H1 (cell line): ENCODE results near the gene MACROD1. TPM values are rescaled to one million over a fixed set of nuclear protein-coding genes. Genes with fewer than 3 reads are reported as not detected.

Experiments used
- CTCF ChIA-PET: fragments of 300-600 bp; sonication (Branson Sonifier 250); formaldehyde crosslinking; loops from one replicate; lab custom pipeline; 2021; ENCODE audit not compliant: partially characterized antibody; lab: Charles Lee
- POLR2A ChIA-PET: fragments of 300-600 bp; sonication (Branson Sonifier 250); formaldehyde crosslinking; loops from one replicate; lab custom pipeline; 2021; ENCODE audit warnings: inconsistent platforms; ENCODE audit not compliant: partially characterized antibody; lab: Charles Lee
- DNase-seq, 2 experiments: peaks; one replicate each; pipeline versions ENCODE4 v3.0.0 to v3.0.0-alpha.2; 2010 to 2022; ENCODE audit warnings: low spot score in 2 of 2, low read depth in 1 of 2, mixed read lengths in 1 of 2
- FAIRE-seq: peaks from 2 replicates; lab custom pipeline; 2011; peaks lifted over from hg19 to GRCh38; lab: Jason Lieb, UNC
- H2AFZ ChIP-seq: 2 replicates; pipeline ENCODE4 v1.8.1; 2012; ENCODE audit warnings: low read length, inconsistent platforms
- H2AK5ac ChIP-seq: 2 replicates; pipeline ENCODE4 v1.6.1; 2013; ENCODE audit warnings: low read depth, low read length
- H2BK120ac ChIP-seq: replicated peaks from 2 replicates; pipeline ENCODE3; 2013; ENCODE audit warnings: low read depth, low read length, inconsistent platforms
- H2BK12ac ChIP-seq: 2 replicates; pipeline ENCODE4 v1.6.1; 2013; ENCODE audit warnings: low read depth, low read length
- H2BK15ac ChIP-seq: 2 replicates; pipeline ENCODE4 v1.6.1; 2013; ENCODE audit warnings: low read length
- H2BK20ac ChIP-seq: 2 replicates; pipeline ENCODE4 v1.6.1; 2013; ENCODE audit warnings: low read length
- H2BK5ac ChIP-seq: 2 replicates; pipeline ENCODE4 v1.6.1; 2013; ENCODE audit warnings: low read depth, low read length
- H3K14ac ChIP-seq: 2 replicates; pipeline ENCODE4 v1.6.1; 2013; ENCODE audit warnings: inconsistent platforms; ENCODE audit not compliant: insufficient read length
- H3K18ac ChIP-seq: 2 replicates; pipeline ENCODE4 v1.6.1; 2013; ENCODE audit warnings: low read length; ENCODE audit errors: extremely low read depth
- H3K23ac ChIP-seq: 2 replicates; pipeline ENCODE4 v1.6.1; 2013; ENCODE audit warnings: inconsistent platforms; ENCODE audit not compliant: insufficient read length
- H3K23me2 ChIP-seq: 2 replicates; pipeline ENCODE4 v1.6.1; 2013; ENCODE audit warnings: low read depth, low read length
- H3K27ac ChIP-seq: 2 replicates; pipeline ENCODE4 v1.6.1; 2011; ENCODE audit warnings: low read depth, low read length, inconsistent platforms
- H3K27me3 ChIP-seq, 4 experiments: replicated peaks in 1 of 4; 1 replicate in 1 of 4; 2 replicates in 3 of 4; pipeline versions ENCODE4 v1.6.1 to v1.8.1; 2011 to 2013; ENCODE audit warnings: low read length in 3 of 4, mild to moderate bottlenecking in 3 of 4, inconsistent platforms in 2 of 4, mixed read lengths in 2 of 4, moderate library complexity in 1 of 4; ENCODE audit not compliant: control insufficient read depth in 3 of 4, insufficient read depth in 3 of 4; ENCODE audit errors: extremely low read depth in 1 of 4
- H3K36me3 ChIP-seq, 4 experiments: 2 replicates each; pipeline versions ENCODE4 v1.6.1 to v1.8.1; 2011 to 2013; ENCODE audit warnings: mild to moderate bottlenecking in 4 of 4, low read length in 3 of 4, moderate library complexity in 2 of 4, control low read depth in 1 of 4, inconsistent platforms in 1 of 4; ENCODE audit not compliant: insufficient read depth in 4 of 4, control insufficient read depth in 2 of 4
- H3K4ac ChIP-seq: replicated peaks from 2 replicates; pipeline ENCODE3; 2013; ENCODE audit warnings: low read length, low read depth, mixed read lengths, inconsistent platforms; ENCODE audit not compliant: insufficient read length
- H3K4me1 ChIP-seq, 4 experiments: replicated peaks in 1 of 4; 1 replicate in 1 of 4; 2 replicates in 3 of 4; pipeline versions ENCODE4 v1.6.1 to v1.8.1; 2011 to 2013; ENCODE audit warnings: low read length in 3 of 4, inconsistent platforms in 2 of 4, mixed read lengths in 1 of 4; ENCODE audit not compliant: insufficient read depth in 4 of 4, control insufficient read depth in 3 of 4
- H3K4me2 ChIP-seq, 2 experiments: 2 replicates each; pipeline versions ENCODE4 v1.6.1 to v1.8.1; 2011 to 2013; ENCODE audit warnings: low read depth in 2 of 2, low read length in 2 of 2, control low read depth in 1 of 2, inconsistent platforms in 1 of 2, mild to moderate bottlenecking in 1 of 2; ENCODE audit not compliant: insufficient read depth in 1 of 2
- H3K4me3 ChIP-seq, 4 experiments: fragments of 200-600, 300-600 bp in 1 of 4; sonication (generic), shearing (Covaris generic), sonication (Bioruptor Twin) in 1 of 4; 2 replicates each; pipeline versions ENCODE4 v1.5.1 to v1.8.1; 2011 to 2016; ENCODE audit warnings: low read length in 4 of 4, low read depth in 3 of 4, control low read depth in 2 of 4, inconsistent platforms in 2 of 4, mild to moderate bottlenecking in 2 of 4, mixed read lengths in 1 of 4, moderate library complexity in 1 of 4; ENCODE audit not compliant: insufficient read depth in 2 of 4; ENCODE audit errors: extremely low read depth in 1 of 4
- H3K56ac ChIP-seq: replicated peaks from 2 replicates; pipeline ENCODE3; 2013; ENCODE audit warnings: low read depth, mild to moderate bottlenecking, mixed read lengths, low read length, inconsistent platforms; ENCODE audit not compliant: insufficient read length
- H3K79me1 ChIP-seq: 2 replicates; pipeline ENCODE4 v1.6.1; 2013; ENCODE audit warnings: low read depth, low read length, control low read depth
- H3K79me2 ChIP-seq, 2 experiments: 2 replicates each; pipeline versions ENCODE4 v1.6.1 to v1.8.1; 2012 to 2013; ENCODE audit warnings: low read length in 2 of 2, mild to moderate bottlenecking in 2 of 2, inconsistent platforms in 1 of 2; ENCODE audit not compliant: insufficient read depth in 2 of 2, control insufficient read depth in 1 of 2
- H3K9ac ChIP-seq, 4 experiments: replicated peaks in 1 of 4; 1 replicate in 1 of 4; 2 replicates in 3 of 4; pipeline versions ENCODE4 v1.6.1 to v1.8.1; 2011 to 2013; ENCODE audit warnings: low read depth in 3 of 4, low read length in 3 of 4, control low read depth in 2 of 4, mild to moderate bottlenecking in 2 of 4, moderate library complexity in 2 of 4, inconsistent platforms in 1 of 4; ENCODE audit errors: extremely low read depth in 1 of 4
- H3K9me3 ChIP-seq, 2 experiments: 2 replicates each; pipeline versions ENCODE4 v1.6.1 to v1.8.1; 2012 to 2013; ENCODE audit warnings: mild to moderate bottlenecking in 2 of 2, moderate library complexity in 2 of 2, control low read depth in 1 of 2, inconsistent platforms in 1 of 2, low read depth in 1 of 2, low read length in 1 of 2, mixed read lengths in 1 of 2; ENCODE audit not compliant: insufficient read depth in 2 of 2
- H4K20me1 ChIP-seq, 2 experiments: replicated peaks in 1 of 2; 2 replicates each; pipeline versions ENCODE3 to v1.8.1; 2011 to 2013; ENCODE audit warnings: inconsistent platforms in 2 of 2, low read length in 2 of 2, mild to moderate bottlenecking in 1 of 2; ENCODE audit not compliant: insufficient read depth in 2 of 2, control insufficient read depth in 1 of 2
- H4K5ac ChIP-seq: 2 replicates; pipeline ENCODE4 v1.6.1; 2013; ENCODE audit warnings: low read length, low read depth, mixed read lengths, inconsistent platforms; ENCODE audit not compliant: insufficient read length
- H4K8ac ChIP-seq: 2 replicates; pipeline ENCODE4 v1.8.0; 2013; ENCODE audit warnings: mild to moderate bottlenecking, moderate library complexity, low read length, inconsistent platforms; ENCODE audit not compliant: insufficient read depth; ENCODE audit errors: extremely low read depth
- H4K91ac ChIP-seq: replicated peaks from 2 replicates; pipeline ENCODE3; 2013; ENCODE audit warnings: low read length, mixed read lengths, inconsistent platforms; ENCODE audit not compliant: insufficient read length
- ATF3 ChIP-seq: IDR thresholded peaks from 2 replicates; pipeline ENCODE4 v1.6.1; 2011; ENCODE audit warnings: low read depth, mild to moderate bottlenecking, low read length; ENCODE audit not compliant: insufficient read depth
- BACH1 ChIP-seq: IDR thresholded peaks from 2 replicates; pipeline ENCODE4 v1.6.1; 2012; ENCODE audit warnings: low read length, improper control_type of control experiment
- CBX8 ChIP-seq: fragments of 300-800, 300-1000 bp; sonication (generic); IDR thresholded peaks from 2 replicates; pipeline ENCODE4 v1.7.1; 2016; ENCODE audit warnings: low read depth, low read length, borderline replicate concordance
- NRF1 ChIP-seq: IDR thresholded peaks from 2 replicates; pipeline ENCODE4 v1.6.1; 2011; ENCODE audit warnings: mild to moderate bottlenecking, low read depth, low read length, improper control_type of control experiment
- PHF8 ChIP-seq: fragments of 200-600 bp; sonication (generic); conservative IDR thresholded peaks from 2 replicates; pipeline ENCODE4 v1.7.1; 2012; ENCODE audit warnings: low read depth, mild to moderate bottlenecking, inconsistent platforms, low read length, moderate library complexity
- RAD21 ChIP-seq, 2 experiments: IDR thresholded peaks in 1 of 2; conservative IDR thresholded peaks in 1 of 2; 2 replicates each; pipeline ENCODE4 v1.6.1; 2011; ENCODE audit warnings: low read depth in 2 of 2, low read length in 2 of 2, improper control_type of control experiment in 1 of 2, inconsistent platforms in 1 of 2, mild to moderate bottlenecking in 1 of 2, moderate library complexity in 1 of 2
- RFX5 ChIP-seq: IDR thresholded peaks from 2 replicates; pipeline ENCODE4 v1.6.1; 2011; ENCODE audit warnings: low read depth, low read length, improper control_type of control experiment, borderline replicate concordance
- RXRA ChIP-seq: IDR thresholded peaks from 2 replicates; pipeline ENCODE4 v1.6.1; 2011; ENCODE audit warnings: low read depth, mild to moderate bottlenecking, low read length, moderate library complexity; ENCODE audit not compliant: insufficient read depth
- SIX5 ChIP-seq: IDR thresholded peaks from 2 replicates; pipeline ENCODE4 v1.6.1; 2011; ENCODE audit warnings: mild to moderate bottlenecking, low read depth, low read length
- WGBS, 2 experiments: shearing (Covaris generic) in 1 of 2; methylation state at CpG; one replicate each; pipeline versions ENCODE4 v1.1.6 to v1.1.7; 2013 to 2015; ENCODE audit warnings: low lambda C conversion rate in 2 of 2, mixed read lengths in 2 of 2, inconsistent platforms in 1 of 2, low coverage in 1 of 2, missing lambda C conversion rate in 1 of 2; ENCODE audit not compliant: insufficient replicate concordance in 2 of 2, insufficient coverage in 1 of 2, insufficient read length in 1 of 2; ENCODE audit errors: extremely low coverage in 1 of 2, missing lambda C conversion rate in 1 of 2; 5-methylcytosine and 5-hydroxymethylcytosine counted together
- polyA plus RNA-seq, 7 experiments: library from polyadenylated mRNA; depleted of rRNA in 3 of 7; stranded (reverse) in 5 of 7; unstranded in 2 of 7; fragments of >200 nt in 5 of 7; fragments of 200-250 nt in 2 of 7; gene quantifications; 1 replicate in 5 of 7; 2 replicates in 1 of 7; 4 replicates in 1 of 7; pipeline versions ENCODE4 v1.2.1 to v1.2.3, GENCODE V29; 2011 to 2013; ENCODE audit warnings: missing spikeins in 2 of 7, mixed read lengths in 2 of 7
- total RNA-seq: library from RNA; stranded (reverse); fragmentation: NEBNext Ultra II Directional; extraction: Animal tissue kit (Norgen Biotek cat#: 25700); gene quantifications from 2 replicates; pipeline ENCODE4 v1.2.1, GENCODE V29; 2021
- TF ChIP-seq, protein P1 (sequence below), 3 experiments: IDR thresholded peaks; 1 replicate in 2 of 3; 2 replicates in 1 of 3; pipeline versions ENCODE4 v1.5.1 to v1.6.1; 2011; ENCODE audit warnings: low read length in 3 of 3, mild to moderate bottlenecking in 3 of 3, inconsistent platforms in 2 of 3, low read depth in 1 of 3, moderate library complexity in 1 of 3; ENCODE audit not compliant: insufficient read depth in 1 of 3; ENCODE audit errors: control extremely low read depth in 1 of 3

MACROD1 gene
- total and polyA plus RNA-seq, 2 of the 8 experiments (the other 6 are each of a cell fraction or from before 2014, with no cell fraction given): 19.5 to 34.1 TPM

DNA sequence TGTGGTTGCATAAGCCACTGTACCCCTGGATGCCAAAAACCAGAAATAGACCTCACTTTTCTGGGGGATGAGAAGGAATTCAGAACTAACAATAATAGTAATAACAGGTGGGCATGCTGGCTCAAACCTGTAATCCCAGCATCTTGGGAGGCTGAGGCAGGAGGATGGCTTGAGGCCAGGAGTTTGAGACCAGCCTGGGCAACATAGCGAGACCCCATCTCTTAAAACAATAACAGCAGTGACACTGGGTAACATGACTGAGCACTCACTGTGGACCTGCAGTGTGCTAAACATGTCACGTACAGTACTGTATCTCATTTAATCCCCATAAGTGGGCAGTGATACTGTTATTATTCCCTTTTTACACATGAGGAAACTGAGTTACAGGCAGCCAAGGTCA is 120.2 kb downstream of the MACROD1 start:
- CTCF ChIA-PET: interaction anchor here (3.0 to 3.5 kb wide), 2 partner anchors 44 to 104 kb away, joined by 9 to 19 read pairs; no protein-coding TSS in a partner anchor
- WGBS, 2 experiments: 91% methylated on average over 2 of the region's 2 CpGs; no CpG with 5 or more reads in 1 of the 2 experiments

More for the DNA sequence above, 120.2 kb downstream of the MACROD1 start:
- Histone ChIP-seq H4K8ac (no peak overlapping the region), H3K27ac (no peak overlapping the region), H3K4me2 (no peak overlapping the region), H3K18ac (no peak overlapping the region), H3K4me1 (peaks cover 0 to 5% (median 3%) of the 10 kb centered on the region in 4 experiments; a peak in 4 of 7 replicates), H2BK20ac (no peak overlapping the region), H3K79me1 (peaks cover 2% of the 10 kb centered on the region; the same call in 1 of the 2 replicates), H4K91ac (no peak overlapping the region), H3K56ac (no peak overlapping the region), H2AFZ (no peak overlapping the region), H3K79me2 (no peaks in the 10 kb centered on the region), H3K27me3 (peaks cover 4 to 75% (median 54%) of the 10 kb centered on the region in 4 experiments), H3K23me2 (no peaks in the 10 kb centered on the region), H2AK5ac (no peak overlapping the region), H2BK12ac (no peak overlapping the region), H3K23ac (no peak overlapping the region), H2BK15ac (no peak overlapping the region), H3K14ac (no peak overlapping the region), H3K4ac (no peak overlapping the region), H2BK120ac (no peak overlapping the region), H3K9me3 (no peaks in the 10 kb centered on the region), H3K36me3 (no peaks in the 10 kb centered on the region), H4K5ac (no peak overlapping the region), H3K9ac (no peak overlapping the region), H3K4me3 (no peak overlapping the region), H4K20me1 (peaks cover 10 to 18% of the 10 kb centered on the region in 2 experiments), H2BK5ac (no peak overlapping the region)
- FAIRE-seq: no peak
- no peak for DNase-seq
- POLR2A ChIA-PET: no interaction called here
- TF ChIP-seq RAD21 (IDR thresholded peaks at IDR 0.05 in 1 of 2, conservative IDR thresholded peaks at IDR 0.05 in 1 of 2; ENCODE audit: low read depth in 2 of 2, low read length in 2 of 2) (no peak), RFX5 (no peak), CBX8 (no peak), ATF3 (no peak), BACH1 (no peak), NRF1 (no peak), RXRA (no peak), PHF8 (no peak), SIX5 (no peak)
- TF ChIP-seq, protein P1, sequence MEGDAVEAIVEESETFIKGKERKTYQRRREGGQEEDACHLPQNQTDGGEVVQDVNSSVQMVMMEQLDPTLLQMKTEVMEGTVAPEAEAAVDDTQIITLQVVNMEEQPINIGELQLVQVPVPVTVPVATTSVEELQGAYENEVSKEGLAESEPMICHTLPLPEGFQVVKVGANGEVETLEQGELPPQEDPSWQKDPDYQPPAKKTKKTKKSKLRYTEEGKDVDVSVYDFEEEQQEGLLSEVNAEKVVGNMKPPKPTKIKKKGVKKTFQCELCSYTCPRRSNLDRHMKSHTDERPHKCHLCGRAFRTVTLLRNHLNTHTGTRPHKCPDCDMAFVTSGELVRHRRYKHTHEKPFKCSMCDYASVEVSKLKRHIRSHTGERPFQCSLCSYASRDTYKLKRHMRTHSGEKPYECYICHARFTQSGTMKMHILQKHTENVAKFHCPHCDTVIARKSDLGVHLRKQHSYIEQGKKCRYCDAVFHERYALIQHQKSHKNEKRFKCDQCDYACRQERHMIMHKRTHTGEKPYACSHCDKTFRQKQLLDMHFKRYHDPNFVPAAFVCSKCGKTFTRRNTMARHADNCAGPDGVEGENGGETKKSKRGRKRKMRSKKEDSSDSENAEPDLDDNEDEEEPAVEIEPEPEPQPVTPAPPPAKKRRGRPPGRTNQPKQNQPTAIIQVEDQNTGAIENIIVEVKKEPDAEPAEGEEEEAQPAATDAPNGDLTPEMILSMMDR (IDR thresholded peaks at IDR 0.05; ENCODE audit: control extremely low read depth in 1 of 3, insufficient read depth in 1 of 3, low read depth in 1 of 3, low read length in 3 of 3): no peak
